ENCODE measurements around the gene ROR2.

GRCh38 chr9:91802391-91802790, 147.6 kb downstream of the ROR2 start:
- TF ChIP-seq CTCF (IDR thresholded peaks at IDR 0.05): no peak
- no peak for TF ChIP-seq POLR2A (IDR thresholded peaks at IDR 0.05)

Measured in heart left ventricle (tissue), 13 donors.